CD4-positive, alpha-beta T cell (primary cell): ENCODE measurements around the gene TNS1. TPM values are rescaled to one million over a fixed set of nuclear protein-coding genes. Genes with fewer than 3 reads are reported as not detected.

Experiments used
- ATAC-seq: fragments of 200-7000 bp; cut with Tn5 transposase; one replicate; pipeline ENCODE4 v1.10.0; 2022; ENCODE audit warnings: mild to moderate bottlenecking; ENCODE audit not compliant: poor library complexity
- CTCF ChIA-PET: fragments of 350-600 bp; sonication (Branson Sonifier 250); formaldehyde crosslinking; loops from one replicate; lab custom pipeline; 2021; ENCODE audit warnings: antibody characterized with exemption, inconsistent platforms; lab: Charles Lee
- POLR2A ChIA-PET: fragments of 350-600 bp; sonication (Branson Sonifier 250); formaldehyde crosslinking; loops from one replicate; lab custom pipeline; 2021; ENCODE audit warnings: antibody characterized with exemption, inconsistent platforms; lab: Charles Lee
- DNase-seq, 14 experiments: peaks; one replicate each; pipeline ENCODE4 v3.0.0-alpha.2; 2013 to 2020; ENCODE audit warnings: mixed read lengths in 2 of 14
- H3K27ac ChIP-seq, 2 donors: one replicate each; pipeline versions ENCODE4 v1.5.1 to v1.7.0; 2013; ENCODE audit warnings: low read length in 2 of 2, low read depth in 1 of 2, mild to moderate bottlenecking in 1 of 2
- H3K27me3 ChIP-seq, 2 experiments: 1 replicate in 1 of 2; 2 replicates in 1 of 2; pipeline versions ENCODE4 v1.6.1 to v1.7.0; 2013; ENCODE audit warnings: low read length in 2 of 2, control low read depth in 1 of 2, mild to moderate bottlenecking in 1 of 2, moderate library complexity in 1 of 2; ENCODE audit not compliant: insufficient read depth in 2 of 2, control insufficient read depth in 1 of 2
- H3K36me3 ChIP-seq: one replicate; pipeline ENCODE4 v1.6.1; 2013; ENCODE audit warnings: low read length, control low read depth; ENCODE audit not compliant: insufficient read depth
- H3K4me1 ChIP-seq: one replicate; pipeline ENCODE4 v1.6.1; 2013; ENCODE audit warnings: low read length, control low read depth; ENCODE audit not compliant: insufficient read depth
- H3K4me3 ChIP-seq: one replicate; pipeline ENCODE4 v1.5.1; 2013; ENCODE audit warnings: mild to moderate bottlenecking, low read length, moderate library complexity
- H3K9me3 ChIP-seq, 2 experiments: 1 replicate in 1 of 2; 2 replicates in 1 of 2; pipeline versions ENCODE4 v1.6.1 to v1.7.0; 2013; ENCODE audit warnings: low read length in 2 of 2, mild to moderate bottlenecking in 2 of 2, control low read depth in 1 of 2, moderate library complexity in 1 of 2; ENCODE audit not compliant: control insufficient read depth in 1 of 2, insufficient read depth in 1 of 2
- H3K27ac Mint-ChIP-seq: one replicate; pipeline ENCODE4 v1.8.0; 2020; ENCODE audit warnings: mixed read lengths
- H3K27me3 Mint-ChIP-seq: one replicate; pipeline ENCODE4 v1.8.0; 2021; ENCODE audit warnings: mixed read lengths
- H3K36me3 Mint-ChIP-seq: one replicate; pipeline ENCODE4 v1.8.0; 2021; ENCODE audit warnings: low read depth, mixed read lengths
- H3K4me1 Mint-ChIP-seq: one replicate; pipeline ENCODE4 v1.8.0; 2021; ENCODE audit warnings: low read depth, mixed read lengths
- H3K4me3 Mint-ChIP-seq: one replicate; pipeline ENCODE4 v1.8.0; 2020; ENCODE audit warnings: mild to moderate bottlenecking, mixed read lengths
- H3K9me3 Mint-ChIP-seq: one replicate; pipeline ENCODE4 v1.8.0; 2020; ENCODE audit warnings: mixed read lengths
- CTCF ChIP-seq: fragments of 200-600 bp; IDR thresholded peaks from one replicate; pipeline ENCODE4 v1.8.0; 2022; ENCODE audit warnings: antibody characterized with exemption, mild to moderate bottlenecking
- intact Hi-C, 2 experiments: fragments of 100-400 bp; cut with DNase I in 1 of 2; cut with micrococcal nuclease in 1 of 2; formaldehyde crosslinking; loops; one replicate each; pipeline versions ENCODE4 v1.15.1 to v1.9.0; 2023 to 2025; cut with DNase I, micrococcal nuclease
- total RNA-seq, 174 experiments: library from RNA in 2 of 174; stranded (reverse) in 2 of 174; gene quantifications; one replicate each; pipeline ENCODE4 v1.2.3 and lab custom pipeline; 2021 to 2026

The TNS1 gene
- total RNA-seq, 2 experiments from 2014 or later, result 0.25 to 0.34 TPM

- ATAC-seq, result peak; percentile 44
- Histone ChIP-seq H3K4me3 (no peak overlapping the region), H3K36me3 (no peaks in the 10 kb centered on the region), H3K27me3 (no peaks in the 10 kb centered on the region), H3K4me1 (no peaks in the 10 kb centered on the region), H3K27ac (no peak overlapping the region), H3K9me3 (peaks cover 0 to 4% of the 10 kb centered on the region in 2 experiments)
- peak; percentile 68 for TF ChIP-seq CTCF
- Mint-ChIP-seq H3K9me3 (no peaks in the 10 kb centered on the region), H3K4me1 (no peaks in the 10 kb centered on the region), H3K27me3 (peaks cover 7% of the 10 kb centered on the region), H3K36me3 (no peaks in the 10 kb centered on the region), H3K4me3 (no peak overlapping the region), H3K27ac (no peak overlapping the region)
- DNase-seq, result peak; percentile 23 to 68 (median 42)
- ChIA-PET CTCF (no interaction called here), POLR2A (no interaction called here)
- intact Hi-C loops, result loop anchor here in 1 of 2 experiments (2.0 kb wide), 1 partner anchor 199 kb away; no protein-coding TSS in a partner anchor
Measured at GRCh38 chr2:217988014-217988839, 14.6 kb downstream of the TNS1 start.

- ChIA-PET CTCF (no interaction called here), POLR2A (no interaction called here)
- Histone ChIP-seq H3K9me3 (peaks cover 0 to 5% of the 10 kb centered on the region in 2 experiments), H3K27me3 (no peaks in the 10 kb centered on the region), H3K36me3 (no peaks in the 10 kb centered on the region), H3K4me3 (no peak overlapping the region), H3K27ac (no peak overlapping the region), H3K4me1 (no peaks in the 10 kb centered on the region)
- H3K36me3 Mint-ChIP-seq, result no peaks in the 10 kb centered on the region
- no peaks in the 10 kb centered on the region for H3K9me3 Mint-ChIP-seq
- ATAC-seq (no peak), DNase-seq (no peak)
- H3K27me3 Mint-ChIP-seq, result peaks cover under 1% of the 10 kb centered on the region
- H3K4me1 Mint-ChIP-seq, result no peaks in the 10 kb centered on the region
- no peak for TF ChIP-seq CTCF
- intact Hi-C loops, result no loop called here
- H3K27ac Mint-ChIP-seq, result no peak overlapping the region
- no peak overlapping the region for H3K4me3 Mint-ChIP-seq
Measured at GRCh38 chr2:217987391-217987790, 15.4 kb downstream of the TNS1 start.

- POLR2A ChIA-PET, result no interaction called here
- no peaks in the 10 kb centered on the region for H3K27me3 ChIP-seq
- intact Hi-C loops, result no loop called here
Measured at GRCh38 chr2:217986256-217986961, 16.4 kb downstream of the TNS1 start.

More at GRCh38 chr2:217986256-217986961, 16.4 kb downstream of the TNS1 start:
- H3K36me3 ChIP-seq, result no peaks in the 10 kb centered on the region
- no peak overlapping the region for H3K27ac ChIP-seq
- ATAC-seq (no peak), DNase-seq (no peak)
- H3K4me3 Mint-ChIP-seq, result no peak overlapping the region
- no peaks in the 10 kb centered on the region for H3K4me1 ChIP-seq
- H3K27me3 Mint-ChIP-seq, result no peaks in the 10 kb centered on the region
- CTCF ChIA-PET, result no interaction called here
- no peaks in the 10 kb centered on the region for H3K9me3 Mint-ChIP-seq
- H3K9me3 ChIP-seq, result peaks cover 0 to 11% of the 10 kb centered on the region in 2 experiments
- no peak overlapping the region for H3K4me3 ChIP-seq
- no peaks in the 10 kb centered on the region for H3K4me1 Mint-ChIP-seq
- no peak for TF ChIP-seq CTCF
- H3K36me3 Mint-ChIP-seq, result no peaks in the 10 kb centered on the region
- no peak overlapping the region for H3K27ac Mint-ChIP-seq
